ENCODE measurements around the gene SPAM1.

SPAM1 gene

DNA sequence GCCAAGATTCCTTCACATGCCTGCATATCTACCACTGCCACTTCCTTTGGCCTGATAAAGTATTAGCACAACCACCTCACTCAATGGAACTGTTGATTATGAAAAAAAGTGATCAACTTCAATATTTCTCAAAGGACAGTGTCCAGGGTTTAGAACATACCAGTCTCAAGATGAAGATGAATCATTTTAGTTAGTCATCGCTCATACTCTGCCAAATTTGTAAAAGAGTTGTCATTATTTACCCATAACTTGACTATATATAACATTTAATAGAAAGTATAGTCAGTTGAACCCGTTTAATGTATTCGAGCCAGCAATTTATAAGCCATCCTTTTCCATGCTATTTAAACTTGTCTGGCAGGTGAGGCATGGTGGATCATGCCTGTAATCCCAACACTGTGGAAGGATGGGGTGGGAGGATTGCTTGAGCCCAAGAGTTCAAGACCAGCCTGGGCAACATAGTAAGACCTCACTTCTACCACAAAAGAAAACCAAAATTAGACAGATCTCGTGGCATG lies 33.2 kb downstream of the SPAM1 start:
- Histone ChIP-seq H3K27ac (ENCODE audit: insufficient read depth in 1 of 2, low read depth in 1 of 2, low read length in 2 of 2, poor library complexity in 1 of 2, severe bottlenecking in 2 of 2) (no peak overlapping the region), H3K9me3 (ENCODE audit: control extremely low read depth in 1 of 5, control insufficient read depth in 4 of 5, insufficient read depth in 2 of 5, low read depth in 1 of 5, low read length in 4 of 5) (no peaks in the 10 kb centered on the region), H3K36me3 (ENCODE audit: control insufficient read depth in 4 of 4, insufficient read depth in 4 of 4, low read length in 3 of 4) (no peaks in the 10 kb centered on the region), H3K4me3 (ENCODE audit: control insufficient read depth in 1 of 7, extremely low read depth in 1 of 7, insufficient read depth in 4 of 7, low read depth in 2 of 7, low read length in 6 of 7) (no peak overlapping the region), H3K27me3 (replicated peaks in 2 of 5; ENCODE audit: control insufficient read depth in 4 of 5, insufficient read depth in 5 of 5, low read length in 4 of 5) (no peaks in the 10 kb centered on the region), H3K4me1 (ENCODE audit: control extremely low read depth in 1 of 4, control insufficient read depth in 4 of 4, insufficient read depth in 4 of 4, low read length in 3 of 4) (no peaks in the 10 kb centered on the region)
- POLR2A ChIA-PET, result no interaction called here
- DNase-seq, result no peak
- CTCF ChIA-PET, result no interaction called here
- 67% methylated on average over 1 of the region's 4 CpGs for WGBS (ENCODE audit: insufficient coverage)

DNA sequence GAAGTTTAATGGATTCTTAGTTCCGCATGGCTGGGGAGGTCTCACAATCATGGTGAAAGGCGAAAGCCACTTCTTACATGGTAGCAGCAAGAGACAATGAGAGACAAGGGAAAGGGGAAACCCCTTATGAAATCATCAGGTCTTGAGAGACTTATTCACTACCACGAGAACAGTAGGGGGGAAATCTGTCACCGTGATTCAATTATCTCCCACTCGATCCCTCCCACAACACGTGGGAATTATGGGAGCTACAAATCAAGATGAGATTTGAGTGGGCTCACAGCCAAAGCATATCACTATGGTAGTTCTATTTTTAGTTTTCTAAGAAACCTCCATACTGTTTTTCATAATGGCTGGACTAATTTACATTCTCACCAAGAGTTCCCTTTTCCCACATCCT lies 36.7 kb downstream of the SPAM1 start:
- Histone ChIP-seq H3K4me3 (ENCODE audit: control insufficient read depth in 1 of 7, extremely low read depth in 1 of 7, insufficient read depth in 4 of 7, low read depth in 2 of 7, low read length in 6 of 7) (no peak overlapping the region), H3K27me3 (replicated peaks in 2 of 5; ENCODE audit: control insufficient read depth in 4 of 5, insufficient read depth in 5 of 5, low read length in 4 of 5) (no peaks in the 10 kb centered on the region), H3K36me3 (ENCODE audit: control insufficient read depth in 4 of 4, insufficient read depth in 4 of 4, low read length in 3 of 4) (no peaks in the 10 kb centered on the region), H3K27ac (ENCODE audit: insufficient read depth in 1 of 2, low read depth in 1 of 2, low read length in 2 of 2, poor library complexity in 1 of 2, severe bottlenecking in 2 of 2) (no peak overlapping the region), H3K9me3 (ENCODE audit: control extremely low read depth in 1 of 5, control insufficient read depth in 4 of 5, insufficient read depth in 2 of 5, low read depth in 1 of 5, low read length in 4 of 5) (no peaks in the 10 kb centered on the region), H3K4me1 (ENCODE audit: control extremely low read depth in 1 of 4, control insufficient read depth in 4 of 4, insufficient read depth in 4 of 4, low read length in 3 of 4) (no peaks in the 10 kb centered on the region)
- ChIA-PET CTCF (no interaction called here), POLR2A (interaction anchor here (0.8 kb wide), 1 partner anchor 941 kb away, joined by 3 read pairs; no protein-coding TSS in a partner anchor)
- no peak for DNase-seq
- 85% methylated on average over 4 of the region's 6 CpGs for WGBS (ENCODE audit: insufficient coverage)

DNA sequence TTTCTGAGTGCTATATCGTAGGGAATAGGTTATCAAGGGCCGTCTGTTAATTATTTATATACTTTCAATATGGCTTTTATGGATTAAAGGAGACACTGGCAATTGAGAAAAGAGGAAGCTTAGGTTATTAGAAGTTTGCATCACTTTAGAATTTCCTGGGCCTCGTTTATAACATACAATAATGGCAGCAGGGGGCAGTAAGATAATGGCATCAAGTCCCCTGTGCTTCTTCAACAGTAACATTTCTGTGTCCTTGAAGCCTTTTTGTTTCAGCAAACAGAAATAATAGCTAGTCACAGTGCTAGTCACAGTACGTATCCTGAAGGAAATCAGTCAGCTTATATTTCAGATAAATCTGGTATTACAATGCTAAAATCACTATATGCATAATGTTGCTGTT lies 41.9 kb downstream of the SPAM1 start:
- WGBS (ENCODE audit: insufficient coverage), result 11% methylated on average over 1 of the region's 4 CpGs
- no peaks in the 10 kb centered on the region for H3K27me3 ChIP-seq (replicated peaks in 2 of 5; ENCODE audit: control insufficient read depth in 4 of 5, insufficient read depth in 5 of 5, low read length in 4 of 5)
- DNase-seq, result no peak
- H3K27ac ChIP-seq (ENCODE audit: insufficient read depth in 1 of 2, low read depth in 1 of 2, low read length in 2 of 2, poor library complexity in 1 of 2, severe bottlenecking in 2 of 2), result no peak overlapping the region
- no peaks in the 10 kb centered on the region for H3K36me3 ChIP-seq (ENCODE audit: control insufficient read depth in 4 of 4, insufficient read depth in 4 of 4, low read length in 3 of 4)
- H3K4me3 ChIP-seq (ENCODE audit: control insufficient read depth in 1 of 7, extremely low read depth in 1 of 7, insufficient read depth in 4 of 7, low read depth in 2 of 7, low read length in 6 of 7), result no peak overlapping the region
- ChIA-PET CTCF (no interaction called here), POLR2A (no interaction called here)
- no peaks in the 10 kb centered on the region for H3K4me1 ChIP-seq (ENCODE audit: control extremely low read depth in 1 of 4, control insufficient read depth in 4 of 4, insufficient read depth in 4 of 4, low read length in 3 of 4)
- H3K9me3 ChIP-seq (ENCODE audit: control extremely low read depth in 1 of 5, control insufficient read depth in 4 of 5, insufficient read depth in 2 of 5, low read depth in 1 of 5, low read length in 4 of 5), result no peaks in the 10 kb centered on the region

DNA sequence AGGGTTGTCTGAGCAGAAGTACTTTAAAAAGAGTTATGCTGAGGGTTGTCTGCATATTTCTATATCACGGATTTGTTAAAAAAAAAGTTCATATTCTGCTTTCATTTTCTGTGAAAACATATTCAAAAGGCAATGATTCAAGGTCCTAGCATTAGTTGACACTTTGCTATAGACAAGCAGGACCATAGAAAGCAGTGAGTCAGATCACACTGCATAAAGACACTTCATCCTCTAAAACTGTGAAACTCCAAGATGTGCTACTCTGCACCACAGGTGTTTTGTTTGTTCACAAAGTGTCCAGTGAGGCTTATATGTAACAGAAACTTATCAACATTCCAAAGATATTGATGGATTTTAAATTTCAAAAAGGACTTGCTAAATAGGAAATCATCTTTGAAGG lies 47.0 kb downstream of the SPAM1 start:
- 60% methylated on average over 1 of the region's 1 CpG for WGBS (ENCODE audit: insufficient coverage)
- Histone ChIP-seq H3K4me3 (ENCODE audit: control insufficient read depth in 1 of 7, extremely low read depth in 1 of 7, insufficient read depth in 4 of 7, low read depth in 2 of 7, low read length in 6 of 7) (no peak overlapping the region), H3K9me3 (ENCODE audit: control extremely low read depth in 1 of 5, control insufficient read depth in 4 of 5, insufficient read depth in 2 of 5, low read depth in 1 of 5, low read length in 4 of 5) (no peaks in the 10 kb centered on the region), H3K27me3 (replicated peaks in 2 of 5; ENCODE audit: control insufficient read depth in 4 of 5, insufficient read depth in 5 of 5, low read length in 4 of 5) (no peaks in the 10 kb centered on the region), H3K27ac (ENCODE audit: insufficient read depth in 1 of 2, low read depth in 1 of 2, low read length in 2 of 2, poor library complexity in 1 of 2, severe bottlenecking in 2 of 2) (no peak overlapping the region), H3K4me1 (ENCODE audit: control extremely low read depth in 1 of 4, control insufficient read depth in 4 of 4, insufficient read depth in 4 of 4, low read length in 3 of 4) (no peaks in the 10 kb centered on the region), H3K36me3 (ENCODE audit: control insufficient read depth in 4 of 4, insufficient read depth in 4 of 4, low read length in 3 of 4) (no peaks in the 10 kb centered on the region)
- CTCF ChIA-PET, result no interaction called here
- POLR2A ChIA-PET, result no interaction called here
- DNase-seq, result no peak

DNA sequence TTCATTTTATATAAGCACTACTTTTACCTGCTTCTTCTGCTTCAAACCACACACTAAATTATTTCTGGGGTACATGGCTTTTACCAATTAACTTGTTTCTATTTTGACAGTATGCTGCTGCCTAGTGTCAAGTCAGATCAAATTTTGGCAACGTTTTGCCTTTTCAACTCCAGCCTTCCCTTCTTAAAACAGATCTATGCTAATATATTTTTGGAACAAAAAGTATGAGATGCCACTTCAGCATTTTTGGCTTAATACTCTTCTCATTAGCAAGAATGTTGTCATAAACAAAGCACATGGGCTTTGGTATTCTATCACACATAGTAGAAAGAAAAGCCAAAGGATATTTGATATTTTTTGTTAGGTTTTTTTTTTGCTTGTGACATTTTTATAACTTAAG lies 47.8 kb downstream of the SPAM1 start:
- Histone ChIP-seq H3K9me3 (ENCODE audit: control extremely low read depth in 1 of 5, control insufficient read depth in 4 of 5, insufficient read depth in 2 of 5, low read depth in 1 of 5, low read length in 4 of 5) (no peaks in the 10 kb centered on the region), H3K36me3 (ENCODE audit: control insufficient read depth in 4 of 4, insufficient read depth in 4 of 4, low read length in 3 of 4) (no peaks in the 10 kb centered on the region), H3K4me1 (ENCODE audit: control extremely low read depth in 1 of 4, control insufficient read depth in 4 of 4, insufficient read depth in 4 of 4, low read length in 3 of 4) (no peaks in the 10 kb centered on the region), H3K4me3 (ENCODE audit: control insufficient read depth in 1 of 7, extremely low read depth in 1 of 7, insufficient read depth in 4 of 7, low read depth in 2 of 7, low read length in 6 of 7) (no peak overlapping the region), H3K27me3 (replicated peaks in 2 of 5; ENCODE audit: control insufficient read depth in 4 of 5, insufficient read depth in 5 of 5, low read length in 4 of 5) (no peaks in the 10 kb centered on the region), H3K27ac (ENCODE audit: insufficient read depth in 1 of 2, low read depth in 1 of 2, low read length in 2 of 2, poor library complexity in 1 of 2, severe bottlenecking in 2 of 2) (no peak overlapping the region)
- no peak for DNase-seq
- POLR2A ChIA-PET, result no interaction called here
- CTCF ChIA-PET, result no interaction called here
- no CpG with 5 or more reads among the region's 1 CpG for WGBS (ENCODE audit: insufficient coverage)

DNA sequence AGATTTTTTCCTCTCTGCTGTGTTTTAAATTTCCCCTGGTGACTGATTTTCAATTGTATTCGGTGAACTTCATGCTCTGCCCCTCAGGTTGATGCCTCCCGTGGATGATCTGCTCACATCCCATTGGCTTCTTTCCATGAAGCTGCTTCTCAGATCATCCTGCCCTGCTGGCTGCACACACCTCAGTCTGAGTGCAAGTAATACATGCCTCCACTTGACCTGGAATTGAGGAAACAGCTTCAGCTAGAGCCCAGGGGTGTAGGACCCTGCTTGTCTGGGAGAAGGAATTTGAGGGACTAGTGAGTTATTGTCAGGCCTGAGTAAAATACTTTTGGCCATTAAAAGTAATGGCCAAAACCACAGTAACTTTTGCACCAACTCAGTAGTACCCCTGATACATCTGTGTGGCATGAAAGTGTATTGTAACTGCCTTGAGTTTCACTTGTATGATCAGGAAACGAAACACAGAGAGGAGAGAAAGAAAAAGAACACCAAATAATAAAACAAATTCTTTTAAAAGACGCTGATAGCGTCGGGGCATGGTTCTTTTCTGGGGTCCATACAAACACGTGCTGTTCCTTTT lies 49.4 kb downstream of the SPAM1 start:
- no peak for DNase-seq
- Histone ChIP-seq H3K27ac (ENCODE audit: insufficient read depth in 1 of 2, low read depth in 1 of 2, low read length in 2 of 2, poor library complexity in 1 of 2, severe bottlenecking in 2 of 2) (no peak overlapping the region), H3K4me1 (ENCODE audit: control extremely low read depth in 1 of 4, control insufficient read depth in 4 of 4, insufficient read depth in 4 of 4, low read length in 3 of 4) (no peaks in the 10 kb centered on the region), H3K27me3 (replicated peaks in 2 of 5; ENCODE audit: control insufficient read depth in 4 of 5, insufficient read depth in 5 of 5, low read length in 4 of 5) (no peaks in the 10 kb centered on the region), H3K9me3 (ENCODE audit: control extremely low read depth in 1 of 5, control insufficient read depth in 4 of 5, insufficient read depth in 2 of 5, low read depth in 1 of 5, low read length in 4 of 5) (no peaks in the 10 kb centered on the region), H3K36me3 (ENCODE audit: control insufficient read depth in 4 of 4, insufficient read depth in 4 of 4, low read length in 3 of 4) (no peaks in the 10 kb centered on the region), H3K4me3 (ENCODE audit: control insufficient read depth in 1 of 7, extremely low read depth in 1 of 7, insufficient read depth in 4 of 7, low read depth in 2 of 7, low read length in 6 of 7) (no peak overlapping the region)
- POLR2A ChIA-PET, result no interaction called here
- CTCF ChIA-PET, result no interaction called here
- 89% methylated on average over 7 of the region's 7 CpGs for WGBS (ENCODE audit: insufficient coverage)

DNA sequence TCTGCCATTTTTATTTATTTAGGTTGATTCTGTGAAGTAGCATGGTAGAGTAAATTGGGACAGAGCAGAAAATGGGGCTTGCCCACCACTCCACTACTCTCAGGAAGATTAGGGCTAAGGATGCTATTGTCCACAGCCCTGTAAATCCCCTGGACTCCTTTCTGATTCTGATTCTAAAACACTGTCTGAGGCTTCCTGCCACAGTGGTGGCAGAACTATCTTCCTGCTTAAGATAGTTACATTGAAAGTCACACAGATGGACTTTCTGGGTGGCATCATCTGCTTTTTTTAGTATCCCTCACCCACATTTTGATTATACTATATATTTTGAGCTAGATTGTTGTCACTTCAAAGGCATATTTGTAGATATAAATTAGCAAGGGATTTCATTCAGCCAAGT lies 50.0 kb downstream of the SPAM1 start:
- POLR2A ChIA-PET, result no interaction called here
- H3K4me3 ChIP-seq (ENCODE audit: control insufficient read depth in 1 of 7, extremely low read depth in 1 of 7, insufficient read depth in 4 of 7, low read depth in 2 of 7, low read length in 6 of 7), result no peak overlapping the region
- no peaks in the 10 kb centered on the region for H3K36me3 ChIP-seq (ENCODE audit: control insufficient read depth in 4 of 4, insufficient read depth in 4 of 4, low read length in 3 of 4)
- no peak overlapping the region for H3K27ac ChIP-seq (ENCODE audit: insufficient read depth in 1 of 2, low read depth in 1 of 2, low read length in 2 of 2, poor library complexity in 1 of 2, severe bottlenecking in 2 of 2)
- H3K27me3 ChIP-seq (replicated peaks in 2 of 5; ENCODE audit: control insufficient read depth in 4 of 5, insufficient read depth in 5 of 5, low read length in 4 of 5), result no peaks in the 10 kb centered on the region
- H3K9me3 ChIP-seq (ENCODE audit: control extremely low read depth in 1 of 5, control insufficient read depth in 4 of 5, insufficient read depth in 2 of 5, low read depth in 1 of 5, low read length in 4 of 5), result no peaks in the 10 kb centered on the region
- no peaks in the 10 kb centered on the region for H3K4me1 ChIP-seq (ENCODE audit: control extremely low read depth in 1 of 4, control insufficient read depth in 4 of 4, insufficient read depth in 4 of 4, low read length in 3 of 4)
- no peak for DNase-seq
- CTCF ChIA-PET, result no interaction called here
